ENCODE results near the gene TSPAN4.

DNA sequence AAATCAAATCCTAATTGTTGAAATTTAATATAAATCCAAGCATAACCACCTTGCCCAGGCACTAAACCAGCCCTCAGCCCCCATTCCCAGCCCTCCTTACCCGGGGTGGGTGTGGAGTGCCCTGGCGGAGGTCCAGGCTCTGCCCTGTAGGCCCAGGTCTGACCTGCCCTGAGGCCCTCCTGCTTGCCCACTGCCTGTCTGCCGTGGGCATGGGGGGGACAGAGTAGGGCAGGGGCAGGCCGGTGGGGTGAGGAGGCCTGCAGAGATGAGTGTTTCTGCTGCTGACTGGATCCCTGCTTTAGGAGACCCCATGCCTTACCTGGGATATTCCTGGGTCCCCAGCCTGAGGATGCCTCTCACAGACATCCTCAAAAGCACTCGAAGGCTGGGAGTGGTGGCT lies 71.6 kb downstream of the TSPAN4 start:
- TF ChIP-seq, protein P1, sequence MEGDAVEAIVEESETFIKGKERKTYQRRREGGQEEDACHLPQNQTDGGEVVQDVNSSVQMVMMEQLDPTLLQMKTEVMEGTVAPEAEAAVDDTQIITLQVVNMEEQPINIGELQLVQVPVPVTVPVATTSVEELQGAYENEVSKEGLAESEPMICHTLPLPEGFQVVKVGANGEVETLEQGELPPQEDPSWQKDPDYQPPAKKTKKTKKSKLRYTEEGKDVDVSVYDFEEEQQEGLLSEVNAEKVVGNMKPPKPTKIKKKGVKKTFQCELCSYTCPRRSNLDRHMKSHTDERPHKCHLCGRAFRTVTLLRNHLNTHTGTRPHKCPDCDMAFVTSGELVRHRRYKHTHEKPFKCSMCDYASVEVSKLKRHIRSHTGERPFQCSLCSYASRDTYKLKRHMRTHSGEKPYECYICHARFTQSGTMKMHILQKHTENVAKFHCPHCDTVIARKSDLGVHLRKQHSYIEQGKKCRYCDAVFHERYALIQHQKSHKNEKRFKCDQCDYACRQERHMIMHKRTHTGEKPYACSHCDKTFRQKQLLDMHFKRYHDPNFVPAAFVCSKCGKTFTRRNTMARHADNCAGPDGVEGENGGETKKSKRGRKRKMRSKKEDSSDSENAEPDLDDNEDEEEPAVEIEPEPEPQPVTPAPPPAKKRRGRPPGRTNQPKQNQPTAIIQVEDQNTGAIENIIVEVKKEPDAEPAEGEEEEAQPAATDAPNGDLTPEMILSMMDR (IDR thresholded peaks at IDR 0.05 in 8 of 11, conservative IDR thresholded peaks at IDR 0.05 in 3 of 11), result no peak
- no peak for TF ChIP-seq POLR2A (IDR thresholded peaks at IDR 0.05)

Data from spleen (tissue), 7 donors.